PFSK-1 (cell line): ENCODE measurements around the gene DNAH7.

Experiments
- FOXP2 ChIP-seq: optimal IDR thresholded peaks from 2 replicates; pipeline ENCODE3; 2011; ENCODE audit warnings: borderline replicate concordance, control low read depth, inconsistent platforms; ENCODE audit not compliant: insufficient read depth; ENCODE audit errors: extremely low read length, extremely low read depth
- POLR2AphosphoS5 ChIP-seq: IDR thresholded peaks from 2 replicates; pipeline ENCODE4 v1.6.1; 2012; ENCODE audit warnings: low read depth, mild to moderate bottlenecking, control low read depth, low read length, moderate library complexity
- SIN3A ChIP-seq: IDR thresholded peaks from 2 replicates; pipeline ENCODE4 v1.6.1; 2012; ENCODE audit warnings: mild to moderate bottlenecking, low read length, moderate library complexity, borderline replicate concordance; ENCODE audit not compliant: insufficient read depth
- TAF1 ChIP-seq: IDR thresholded peaks from 2 replicates; pipeline ENCODE4 v1.6.1; 2012; ENCODE audit warnings: low read length, control low read depth, borderline replicate concordance; ENCODE audit not compliant: insufficient read depth
- TF ChIP-seq, protein P1 (sequence below), 2 experiments: IDR thresholded peaks; 2 replicates each; pipeline versions ENCODE4 v1.6.1 to v1.8.0; 2011 to 2012; ENCODE audit warnings: low read depth in 2 of 2, low read length in 2 of 2, control low read depth in 1 of 2, inconsistent platforms in 1 of 2, mild to moderate bottlenecking in 1 of 2, moderate library complexity in 1 of 2; ENCODE audit not compliant: insufficient read depth in 1 of 2

The DNAH7 gene

DNA sequence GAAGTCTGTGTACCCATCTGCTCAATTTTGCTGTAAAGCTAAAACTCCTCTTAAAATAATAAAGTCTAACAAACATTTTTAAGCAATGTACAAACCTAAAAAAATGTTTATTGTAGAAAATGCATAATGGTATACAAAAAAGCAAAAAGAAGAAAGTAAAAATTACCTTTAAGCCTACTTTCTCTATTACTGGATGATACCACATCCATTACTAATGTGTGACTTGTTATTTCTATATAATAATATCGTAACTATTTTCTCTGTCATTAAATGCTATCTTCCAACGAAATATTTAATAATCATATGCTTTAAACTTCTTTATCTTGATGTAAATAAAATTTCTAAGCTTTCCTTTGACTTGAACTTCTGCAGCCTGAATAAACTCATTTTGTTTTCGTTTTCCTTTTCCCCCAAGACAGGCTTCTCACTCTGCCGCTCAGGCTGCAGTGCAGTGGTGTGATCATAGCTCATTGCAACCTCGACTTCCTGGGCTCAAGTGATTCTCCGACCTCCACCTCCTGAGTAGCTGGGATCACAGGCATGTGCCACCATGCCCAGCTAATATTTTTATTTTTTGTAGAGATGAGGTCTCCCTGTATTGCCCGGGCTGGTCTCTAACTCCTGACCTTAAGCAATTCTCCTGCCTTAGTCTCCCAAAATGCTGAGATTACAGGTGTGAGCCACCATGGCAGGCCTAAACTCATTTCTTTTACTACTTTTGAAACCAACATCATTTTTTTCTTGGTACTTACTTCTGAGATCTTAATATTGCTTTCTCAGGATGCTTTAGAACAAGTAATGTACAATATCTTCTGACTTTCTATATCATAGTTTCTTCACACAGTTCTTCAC lies 18.1 kb upstream of the DNAH7 start:
- TF ChIP-seq, protein P1, sequence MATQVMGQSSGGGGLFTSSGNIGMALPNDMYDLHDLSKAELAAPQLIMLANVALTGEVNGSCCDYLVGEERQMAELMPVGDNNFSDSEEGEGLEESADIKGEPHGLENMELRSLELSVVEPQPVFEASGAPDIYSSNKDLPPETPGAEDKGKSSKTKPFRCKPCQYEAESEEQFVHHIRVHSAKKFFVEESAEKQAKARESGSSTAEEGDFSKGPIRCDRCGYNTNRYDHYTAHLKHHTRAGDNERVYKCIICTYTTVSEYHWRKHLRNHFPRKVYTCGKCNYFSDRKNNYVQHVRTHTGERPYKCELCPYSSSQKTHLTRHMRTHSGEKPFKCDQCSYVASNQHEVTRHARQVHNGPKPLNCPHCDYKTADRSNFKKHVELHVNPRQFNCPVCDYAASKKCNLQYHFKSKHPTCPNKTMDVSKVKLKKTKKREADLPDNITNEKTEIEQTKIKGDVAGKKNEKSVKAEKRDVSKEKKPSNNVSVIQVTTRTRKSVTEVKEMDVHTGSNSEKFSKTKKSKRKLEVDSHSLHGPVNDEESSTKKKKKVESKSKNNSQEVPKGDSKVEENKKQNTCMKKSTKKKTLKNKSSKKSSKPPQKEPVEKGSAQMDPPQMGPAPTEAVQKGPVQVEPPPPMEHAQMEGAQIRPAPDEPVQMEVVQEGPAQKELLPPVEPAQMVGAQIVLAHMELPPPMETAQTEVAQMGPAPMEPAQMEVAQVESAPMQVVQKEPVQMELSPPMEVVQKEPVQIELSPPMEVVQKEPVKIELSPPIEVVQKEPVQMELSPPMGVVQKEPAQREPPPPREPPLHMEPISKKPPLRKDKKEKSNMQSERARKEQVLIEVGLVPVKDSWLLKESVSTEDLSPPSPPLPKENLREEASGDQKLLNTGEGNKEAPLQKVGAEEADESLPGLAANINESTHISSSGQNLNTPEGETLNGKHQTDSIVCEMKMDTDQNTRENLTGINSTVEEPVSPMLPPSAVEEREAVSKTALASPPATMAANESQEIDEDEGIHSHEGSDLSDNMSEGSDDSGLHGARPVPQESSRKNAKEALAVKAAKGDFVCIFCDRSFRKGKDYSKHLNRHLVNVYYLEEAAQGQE (IDR thresholded peaks at IDR 0.05; ENCODE audit: insufficient read depth in 1 of 2, low read depth in 2 of 2, low read length in 2 of 2) = no peak
- TF ChIP-seq TAF1 (no peak), SIN3A (no peak), FOXP2 (no peak), POLR2AphosphoS5 (no peak)

DNA sequence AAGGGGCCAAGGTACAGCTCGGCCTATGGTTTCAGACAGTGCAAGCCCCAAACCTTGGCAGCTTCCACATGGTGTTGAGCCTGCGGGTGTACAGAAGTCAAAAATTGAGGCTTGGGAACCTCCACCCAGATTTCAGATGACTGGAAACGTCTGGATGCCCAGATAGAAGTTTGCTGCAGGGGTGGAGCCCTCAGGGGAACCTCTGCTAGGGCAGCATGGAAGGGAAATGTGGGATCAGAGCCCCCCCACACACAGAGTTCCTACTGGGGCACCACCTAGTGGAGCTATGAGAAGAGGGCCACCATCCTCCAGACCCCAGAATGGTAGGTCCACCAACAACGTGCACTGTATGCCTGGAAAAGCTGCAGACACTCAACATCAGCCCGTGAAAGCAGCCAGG lies 15.0 kb upstream of the DNAH7 start:
- TF ChIP-seq, protein P1 (IDR thresholded peaks at IDR 0.05; ENCODE audit: insufficient read depth in 1 of 2, low read depth in 2 of 2, low read length in 2 of 2) = no peak
- TF ChIP-seq SIN3A = no peak

DNA sequence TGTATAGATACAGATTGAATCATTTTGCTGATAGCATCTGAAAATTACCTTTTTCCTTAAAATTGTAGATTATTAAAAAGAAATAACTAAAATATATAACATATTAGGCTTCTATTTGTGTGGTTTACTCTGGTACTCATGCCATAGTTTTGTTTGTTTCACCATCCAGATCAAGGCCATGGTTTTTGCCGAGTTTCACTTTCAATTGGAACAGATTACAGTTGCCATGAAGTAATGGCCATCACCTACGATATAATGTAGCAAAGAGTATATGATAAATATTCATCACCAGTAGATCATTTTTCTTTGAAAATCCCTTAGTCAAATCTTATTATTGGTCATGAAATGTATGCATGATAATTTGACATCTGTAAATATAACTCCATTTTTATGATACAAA lies 11.9 kb upstream of the DNAH7 start:
- TF ChIP-seq, protein P1 (IDR thresholded peaks at IDR 0.05; ENCODE audit: insufficient read depth in 1 of 2, low read depth in 2 of 2, low read length in 2 of 2) = no peak
- TF ChIP-seq FOXP2 (no peak), TAF1 (no peak), POLR2AphosphoS5 (no peak), SIN3A (no peak)

DNA sequence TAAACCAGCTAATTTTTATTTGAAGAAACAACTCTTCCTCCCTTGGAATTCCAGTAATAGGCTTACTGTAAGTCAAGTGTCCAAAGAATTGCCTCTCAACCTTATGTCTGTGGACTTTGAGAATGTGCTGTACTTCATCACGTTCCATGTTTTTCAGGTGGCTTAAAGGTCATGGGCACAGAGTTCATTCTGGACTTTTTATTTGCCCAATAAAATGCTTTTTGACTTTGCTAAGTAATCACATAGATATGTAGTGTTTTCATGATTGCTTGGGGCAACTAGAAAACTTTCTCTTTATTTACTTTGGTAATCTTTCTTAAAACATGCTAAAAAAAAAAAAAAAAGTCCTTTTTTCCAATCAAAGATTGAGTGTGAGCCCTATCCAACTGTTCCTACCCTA lies 10.4 kb upstream of the DNAH7 start:
- TF ChIP-seq, protein P1 (IDR thresholded peaks at IDR 0.05; ENCODE audit: insufficient read depth in 1 of 2, low read depth in 2 of 2, low read length in 2 of 2) = no peak
- no peak for TF ChIP-seq TAF1
- TF ChIP-seq FOXP2 = no peak
- TF ChIP-seq POLR2AphosphoS5 = no peak
- no peak for TF ChIP-seq SIN3A
